ENCODE results near the gene ERBB4.

Gene ERBB4

GRCh38 chr2:212428681-212429478 lies 109.7 kb downstream of the ERBB4 start:
- no peak for DNase-seq (ENCODE audit: low spot score)

- no peak for DNase-seq (ENCODE audit: low spot score)
Measured at GRCh38 chr2:212427638-212428037, 111.0 kb downstream of the ERBB4 start.

DNA sequence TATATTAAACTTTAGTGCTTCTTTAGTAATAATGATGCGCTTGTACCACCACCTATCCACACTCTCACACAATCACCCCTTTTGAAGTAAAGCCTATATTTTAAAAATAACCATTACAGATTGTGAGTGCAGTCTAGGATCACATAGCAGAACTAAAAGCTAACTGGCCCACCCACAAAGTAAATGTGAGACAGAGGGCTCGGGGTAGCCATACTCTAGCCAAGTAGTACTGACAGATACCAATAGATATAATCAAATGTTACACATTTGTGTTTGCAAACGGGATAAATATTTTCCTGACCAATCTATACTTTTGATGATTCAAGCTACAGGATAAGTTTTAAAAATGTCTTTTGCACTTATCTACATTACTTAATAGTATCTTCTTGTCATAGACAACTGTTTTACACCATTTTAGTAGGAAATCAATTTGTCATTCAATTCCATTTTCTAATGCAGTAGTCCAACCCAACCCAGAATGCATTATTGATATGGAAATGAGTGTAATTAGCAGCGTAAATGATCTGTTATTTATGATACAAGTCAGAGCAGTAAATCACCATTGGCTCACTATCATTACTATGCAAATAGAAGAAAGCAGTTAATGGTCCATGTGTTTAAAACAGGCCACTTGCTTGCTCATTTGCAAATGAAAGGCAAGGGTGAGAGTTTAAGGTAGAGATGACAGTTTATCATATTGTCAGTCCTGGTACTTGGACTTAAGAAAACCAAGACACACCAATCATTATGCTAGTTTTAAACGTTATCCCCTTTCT lies 111.8 kb downstream of the ERBB4 start:
- DNase-seq (ENCODE audit: low spot score), result no peak

GRCh38 chr2:212424082-212424481 lies 114.5 kb downstream of the ERBB4 start:
- DNase-seq (ENCODE audit: low spot score), result no peak

DNA sequence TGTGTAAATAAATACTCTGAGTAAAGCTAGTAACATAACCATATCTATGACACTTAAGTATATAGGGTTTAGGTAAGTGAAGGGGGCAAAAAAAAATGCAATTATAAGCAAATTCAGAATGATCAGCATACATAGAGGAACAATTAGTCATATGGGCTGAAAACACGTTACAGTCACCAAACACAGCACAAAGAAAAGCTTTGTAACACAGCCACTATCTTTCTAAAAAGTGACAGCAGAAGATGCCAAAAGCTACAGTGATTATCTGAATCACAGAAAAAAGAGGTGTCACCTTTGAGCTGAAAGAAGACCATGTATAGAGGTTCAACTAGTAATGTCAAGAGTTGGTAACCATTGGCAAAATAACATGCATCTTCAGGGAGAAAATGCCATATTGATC lies 115.5 kb downstream of the ERBB4 start:
- DNase-seq (ENCODE audit: low spot score), result no peak

DNA sequence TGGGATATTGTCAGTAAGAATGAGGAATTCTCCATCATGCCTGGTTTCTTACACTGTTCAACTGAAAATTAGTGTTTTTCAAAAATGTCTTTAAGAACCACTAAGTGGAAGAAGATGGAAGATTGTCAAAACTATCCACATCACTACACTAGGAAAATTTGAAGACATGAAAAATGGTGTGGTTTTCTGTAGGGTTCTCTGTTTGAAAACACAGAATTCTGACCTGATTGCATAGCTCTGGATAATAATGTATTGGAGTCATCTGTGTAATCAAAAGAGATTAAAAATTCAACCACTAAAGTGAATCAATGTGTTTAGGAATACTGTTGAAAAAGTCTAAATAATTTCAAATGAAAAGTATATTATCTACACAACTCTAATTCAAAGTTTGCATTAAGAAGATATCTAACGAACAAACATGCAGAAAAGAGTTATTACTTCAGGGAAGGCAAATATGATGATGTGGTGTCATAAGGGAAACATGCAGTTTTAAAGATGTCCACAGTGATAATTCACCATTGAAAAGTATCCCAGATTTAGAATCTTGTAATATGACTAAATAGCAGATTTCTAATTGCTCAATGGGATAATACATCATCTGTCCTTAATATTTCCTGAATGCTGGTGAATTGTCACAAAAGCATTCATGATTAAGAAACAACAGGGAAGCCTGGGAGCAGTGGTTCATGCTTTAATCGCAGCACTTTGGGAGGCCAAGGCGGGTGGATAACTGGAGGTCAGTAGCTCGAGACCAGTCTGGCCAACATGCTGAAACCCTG lies 116.9 kb downstream of the ERBB4 start:
- no peak for DNase-seq (ENCODE audit: low spot score)

DNA sequence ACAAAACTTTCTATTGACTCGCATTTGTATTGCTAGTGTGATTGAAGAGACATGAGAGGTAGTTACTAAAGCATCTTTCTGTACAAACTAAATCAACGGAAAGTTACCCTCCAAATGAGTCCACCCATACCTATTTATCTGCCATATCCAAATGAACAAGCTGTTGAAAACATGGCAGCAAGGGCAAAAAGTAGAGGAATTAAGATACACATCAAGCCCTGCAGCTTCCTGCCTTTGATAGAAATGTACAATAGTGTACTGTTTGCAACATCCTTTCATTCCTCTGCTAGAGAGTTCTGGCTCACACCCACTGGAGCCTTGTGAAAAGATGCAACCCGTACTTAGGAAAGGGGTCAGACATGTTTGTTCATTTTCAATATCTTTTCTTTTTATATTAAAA lies 122.5 kb downstream of the ERBB4 start:
- DNase-seq (ENCODE audit: low spot score), result no peak

- no peak for DNase-seq (ENCODE audit: low spot score)
Measured at GRCh38 chr2:212414767-212415211, 123.8 kb downstream of the ERBB4 start.

DNA sequence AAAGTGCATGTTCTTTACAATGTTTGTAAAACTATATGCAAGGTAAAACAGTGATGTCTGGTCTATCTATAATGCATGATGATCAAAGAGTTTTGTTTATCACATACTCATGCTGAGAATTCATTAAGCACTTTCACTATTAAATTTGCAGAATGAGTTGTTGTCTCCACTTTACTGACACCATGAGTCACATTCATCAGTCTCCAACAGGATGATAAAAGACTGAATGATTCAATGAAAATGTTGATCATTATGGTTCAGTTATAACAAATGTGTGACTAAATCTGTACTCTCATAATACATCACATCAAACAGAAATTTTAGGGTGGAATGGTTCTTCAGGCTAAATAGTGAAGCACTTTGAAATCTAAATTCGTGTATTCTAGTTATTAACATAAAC lies 129.0 kb downstream of the ERBB4 start:
- DNase-seq (ENCODE audit: low spot score), result no peak

GRCh38 chr2:212408524-212408923 lies 130.1 kb downstream of the ERBB4 start:
- no peak for DNase-seq (ENCODE audit: low spot score)

GRCh38 chr2:212406716-212407115 lies 131.9 kb downstream of the ERBB4 start:
- DNase-seq (ENCODE audit: low spot score), result no peak

DNA sequence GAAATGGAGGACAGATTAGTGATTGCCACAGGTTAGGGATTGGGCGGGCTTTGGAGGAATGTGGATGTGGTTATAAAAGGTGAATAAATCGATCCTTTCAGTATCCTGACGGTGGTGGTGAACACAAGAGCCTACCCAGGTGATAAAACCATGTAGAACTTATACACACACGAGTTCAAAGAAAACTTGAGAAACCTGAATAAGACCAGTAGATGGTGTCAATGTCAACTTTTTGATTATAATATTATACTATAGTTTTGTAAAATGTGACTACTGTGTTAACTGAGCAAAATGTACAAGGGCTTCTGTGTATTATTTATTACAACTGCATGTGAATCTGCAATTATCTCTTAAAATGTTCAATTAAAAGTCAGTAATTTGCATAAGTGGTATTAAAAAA lies 136.3 kb downstream of the ERBB4 start:
- no peak for DNase-seq (ENCODE audit: low spot score)

DNA sequence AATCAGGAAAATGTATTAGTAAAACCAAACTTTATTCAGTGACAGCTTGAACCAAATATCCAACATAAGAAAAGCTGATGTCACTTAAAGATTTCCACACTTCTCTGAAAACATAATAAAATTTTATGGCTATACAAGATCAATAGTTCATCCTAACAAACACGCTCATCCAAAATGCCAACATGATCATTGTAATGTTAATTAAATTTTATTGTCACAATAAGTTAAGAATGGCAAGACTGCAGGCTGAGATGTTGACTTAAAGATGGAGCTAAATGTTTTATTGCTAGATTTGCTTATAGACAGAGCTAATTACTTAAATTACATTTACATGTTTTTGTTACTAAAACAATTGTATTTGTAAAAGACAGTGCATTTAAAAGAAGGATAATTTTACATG lies 140.3 kb downstream of the ERBB4 start:
- DNase-seq (ENCODE audit: low spot score), result no peak

- no peak for DNase-seq (ENCODE audit: low spot score)
Measured at GRCh38 chr2:212392544-212392943, 146.1 kb downstream of the ERBB4 start.

DNA sequence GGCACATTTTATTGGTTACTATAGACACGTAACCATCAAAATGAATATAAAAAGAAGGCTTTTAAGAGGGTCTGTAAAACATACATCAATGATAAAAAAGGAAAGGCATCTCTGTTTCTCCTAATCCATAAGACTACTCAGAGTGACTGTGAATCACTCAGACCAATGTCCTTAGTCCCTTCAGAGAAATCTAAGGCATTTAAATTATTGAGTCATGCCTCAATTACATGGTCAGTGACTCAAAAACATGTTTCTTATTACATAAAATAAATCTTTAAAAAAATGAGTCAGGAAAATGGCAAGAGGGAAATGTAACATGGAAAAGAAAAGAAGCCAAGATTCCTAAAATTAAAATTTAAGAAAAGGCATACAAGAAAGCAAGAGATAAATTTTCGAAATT lies 146.6 kb downstream of the ERBB4 start:
- DNase-seq (ENCODE audit: low spot score), result no peak

- no peak for DNase-seq (ENCODE audit: low spot score)
Measured at GRCh38 chr2:212387146-212387545, 151.5 kb downstream of the ERBB4 start.

GRCh38 chr2:212385241-212385640 lies 153.4 kb downstream of the ERBB4 start:
- DNase-seq (ENCODE audit: low spot score), result no peak

- DNase-seq (ENCODE audit: low spot score), result no peak
Measured at GRCh38 chr2:212384027-212384426, 154.6 kb downstream of the ERBB4 start.

DNA sequence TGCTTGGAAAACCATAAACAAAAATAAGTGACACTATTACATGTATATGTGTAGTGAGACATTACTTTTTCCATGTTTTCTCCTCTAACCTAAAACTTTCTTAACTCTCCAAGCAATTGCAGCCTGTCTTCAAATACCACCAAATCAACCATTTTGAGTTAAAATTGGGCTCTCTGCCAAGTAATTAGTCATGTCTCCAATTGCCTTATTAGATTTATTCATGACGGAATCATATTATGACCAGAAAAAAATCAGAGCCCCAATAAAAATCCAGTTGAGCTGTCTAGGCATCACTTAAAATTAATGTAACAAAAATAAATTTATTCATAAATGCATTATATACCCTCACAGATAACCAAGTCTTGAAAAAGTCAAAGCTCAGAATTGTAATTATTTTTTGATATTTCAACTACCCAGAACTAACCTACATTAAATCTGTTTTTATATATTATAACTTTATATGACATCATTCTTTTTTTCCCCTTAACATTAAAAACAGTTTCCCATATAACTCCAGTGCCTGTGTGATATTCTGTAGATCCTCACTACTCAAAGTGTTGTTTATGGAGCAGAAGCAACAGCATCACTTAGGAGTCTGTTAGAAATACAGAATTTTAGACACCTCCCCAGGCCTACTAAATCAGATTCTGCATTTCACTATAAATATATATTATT lies 157.0 kb downstream of the ERBB4 start:
- DNase-seq (ENCODE audit: low spot score), result no peak

- DNase-seq (ENCODE audit: low spot score), result no peak
Measured at GRCh38 chr2:212379103-212379502, 159.5 kb downstream of the ERBB4 start.

- no peak for DNase-seq (ENCODE audit: low spot score)
Measured at GRCh38 chr2:212367431-212367830, 171.2 kb downstream of the ERBB4 start.
